Stimulated activated CD8-positive, alpha-beta memory T cell treated with anti-CD3 and anti-CD28 coated beads, Interleukin-15, amount 100 ng/mL, for 1 hour (primary cell): ENCODE measurements around the gene KDM6B.
"Not testable (repeated sequence)": the region's sequence is repeated elsewhere in the genome, so short reads cannot be mapped to it uniquely, and the experiment has no call there.

Experiments used
- DNase-seq: peaks from one replicate; pipeline ENCODE4 v3.0.0-alpha.2; 2020; ENCODE audit warnings: low read depth

Gene KDM6B, protein sequence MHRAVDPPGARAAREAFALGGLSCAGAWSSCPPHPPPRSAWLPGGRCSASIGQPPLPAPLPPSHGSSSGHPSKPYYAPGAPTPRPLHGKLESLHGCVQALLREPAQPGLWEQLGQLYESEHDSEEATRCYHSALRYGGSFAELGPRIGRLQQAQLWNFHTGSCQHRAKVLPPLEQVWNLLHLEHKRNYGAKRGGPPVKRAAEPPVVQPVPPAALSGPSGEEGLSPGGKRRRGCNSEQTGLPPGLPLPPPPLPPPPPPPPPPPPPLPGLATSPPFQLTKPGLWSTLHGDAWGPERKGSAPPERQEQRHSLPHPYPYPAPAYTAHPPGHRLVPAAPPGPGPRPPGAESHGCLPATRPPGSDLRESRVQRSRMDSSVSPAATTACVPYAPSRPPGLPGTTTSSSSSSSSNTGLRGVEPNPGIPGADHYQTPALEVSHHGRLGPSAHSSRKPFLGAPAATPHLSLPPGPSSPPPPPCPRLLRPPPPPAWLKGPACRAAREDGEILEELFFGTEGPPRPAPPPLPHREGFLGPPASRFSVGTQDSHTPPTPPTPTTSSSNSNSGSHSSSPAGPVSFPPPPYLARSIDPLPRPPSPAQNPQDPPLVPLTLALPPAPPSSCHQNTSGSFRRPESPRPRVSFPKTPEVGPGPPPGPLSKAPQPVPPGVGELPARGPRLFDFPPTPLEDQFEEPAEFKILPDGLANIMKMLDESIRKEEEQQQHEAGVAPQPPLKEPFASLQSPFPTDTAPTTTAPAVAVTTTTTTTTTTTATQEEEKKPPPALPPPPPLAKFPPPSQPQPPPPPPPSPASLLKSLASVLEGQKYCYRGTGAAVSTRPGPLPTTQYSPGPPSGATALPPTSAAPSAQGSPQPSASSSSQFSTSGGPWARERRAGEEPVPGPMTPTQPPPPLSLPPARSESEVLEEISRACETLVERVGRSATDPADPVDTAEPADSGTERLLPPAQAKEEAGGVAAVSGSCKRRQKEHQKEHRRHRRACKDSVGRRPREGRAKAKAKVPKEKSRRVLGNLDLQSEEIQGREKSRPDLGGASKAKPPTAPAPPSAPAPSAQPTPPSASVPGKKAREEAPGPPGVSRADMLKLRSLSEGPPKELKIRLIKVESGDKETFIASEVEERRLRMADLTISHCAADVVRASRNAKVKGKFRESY (N-terminal part only)

DNA sequence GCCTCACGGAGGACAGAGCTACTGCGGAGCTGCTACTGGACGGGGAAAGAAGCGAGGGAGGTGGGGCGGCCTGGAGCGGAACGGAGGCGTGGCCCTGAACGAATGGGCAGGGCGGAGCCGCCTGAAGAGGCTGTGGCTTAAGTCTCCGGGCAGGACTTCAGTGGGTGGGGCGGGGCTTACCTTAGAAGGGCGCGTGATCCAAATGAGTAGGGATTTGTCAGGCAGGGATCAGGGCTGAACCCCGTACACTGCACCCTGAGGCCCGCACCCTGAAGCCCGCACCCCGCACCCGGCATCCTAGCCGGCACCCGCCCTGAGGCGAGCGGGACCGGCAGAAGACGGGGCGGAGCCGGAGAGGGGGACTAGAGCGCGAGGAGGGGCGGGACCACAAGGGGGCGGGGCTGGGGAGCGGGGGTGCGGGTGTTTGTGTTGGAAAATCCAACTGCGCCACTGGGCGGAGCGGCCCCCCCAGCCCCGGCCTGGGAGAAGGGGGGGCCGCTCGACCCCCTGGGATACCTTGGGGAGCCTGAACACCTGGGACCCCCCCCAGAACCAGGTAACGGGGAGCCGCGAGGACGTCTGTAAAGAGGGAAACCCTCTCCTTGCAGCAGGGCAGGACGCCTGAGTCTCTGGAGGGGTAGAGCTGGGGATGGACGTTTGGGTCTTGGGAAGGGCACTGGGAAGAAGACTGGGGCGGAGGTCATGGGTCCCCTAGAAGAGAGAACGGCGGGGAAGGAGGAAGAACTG lies at the start of gene KDM6B:
KDM6B (plus strand) TSS at position 423 of the 747 bp plus-strand sequence. CDS start 11,338 bp downstream, outside the sequence.
- DNase-seq: peak; percentile 75

DNA sequence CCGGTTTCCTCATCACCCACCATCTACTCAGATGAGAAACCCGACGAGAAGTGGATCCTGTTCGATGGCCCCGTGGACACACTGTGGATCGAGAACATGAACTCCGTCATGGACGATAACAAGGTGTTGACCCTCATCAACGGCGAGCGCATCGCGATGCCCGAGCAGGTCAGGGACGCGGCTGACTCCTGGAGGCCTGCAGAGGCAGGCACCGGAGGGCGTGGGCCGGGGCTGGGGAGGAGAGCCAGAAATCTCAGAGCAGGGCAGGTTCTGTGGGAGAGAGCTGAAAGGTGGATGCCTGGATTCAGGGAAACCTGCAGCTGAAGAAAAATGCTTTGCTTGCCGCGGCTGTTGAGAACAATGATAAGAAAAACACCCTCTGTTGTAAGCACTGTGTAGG lies 47.2 kb upstream of the KDM6B start:
- no peak for DNase-seq

DNA sequence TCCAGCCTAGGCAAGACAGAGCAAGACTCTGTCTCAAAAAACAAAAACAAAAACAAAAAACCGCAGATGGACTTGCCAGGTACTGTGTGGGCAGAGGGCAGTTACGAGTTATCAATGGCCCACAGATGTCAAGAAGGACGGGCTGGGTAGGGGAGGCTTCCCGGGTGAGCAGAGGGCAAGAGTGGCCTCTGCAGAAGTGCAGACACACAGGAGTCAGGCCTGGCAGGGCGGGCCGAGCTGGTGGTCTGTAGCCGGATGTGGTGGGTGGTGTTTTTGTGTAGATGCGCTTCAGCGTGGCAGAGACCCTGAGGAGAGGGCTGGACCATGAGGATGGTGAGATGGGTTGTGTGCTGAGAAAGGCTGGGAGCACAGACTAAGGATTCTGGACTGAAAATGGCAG lies 44.9 kb upstream of the KDM6B start:
- DNase-seq: no peak

DNA sequence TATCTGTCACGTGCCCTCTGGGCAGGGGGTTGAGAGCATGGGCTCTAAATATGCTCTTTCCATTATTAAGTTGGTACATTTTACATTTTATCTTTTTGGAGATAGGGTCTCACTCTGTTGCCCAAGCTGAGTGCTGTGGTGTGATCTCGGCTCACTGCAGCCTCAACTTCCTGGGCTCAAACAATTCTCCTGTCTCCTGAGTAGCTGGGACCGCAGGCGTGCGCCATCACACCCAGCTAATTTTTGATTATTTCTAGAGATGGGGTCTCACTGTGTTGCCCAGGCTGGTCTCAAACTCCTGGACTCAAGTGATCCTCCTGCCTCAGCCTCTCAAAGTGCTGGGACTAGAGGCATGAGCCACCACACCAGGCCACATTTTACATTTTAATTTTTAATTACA lies 43.9 kb upstream of the KDM6B start:
- DNase-seq: no peak

- no peak for DNase-seq
Measured at GRCh38 chr17:7792611-7793010, 41.4 kb upstream of the KDM6B start.

- no peak for DNase-seq
Measured at GRCh38 chr17:7794075-7794663, 39.8 kb upstream of the KDM6B start.

DNA sequence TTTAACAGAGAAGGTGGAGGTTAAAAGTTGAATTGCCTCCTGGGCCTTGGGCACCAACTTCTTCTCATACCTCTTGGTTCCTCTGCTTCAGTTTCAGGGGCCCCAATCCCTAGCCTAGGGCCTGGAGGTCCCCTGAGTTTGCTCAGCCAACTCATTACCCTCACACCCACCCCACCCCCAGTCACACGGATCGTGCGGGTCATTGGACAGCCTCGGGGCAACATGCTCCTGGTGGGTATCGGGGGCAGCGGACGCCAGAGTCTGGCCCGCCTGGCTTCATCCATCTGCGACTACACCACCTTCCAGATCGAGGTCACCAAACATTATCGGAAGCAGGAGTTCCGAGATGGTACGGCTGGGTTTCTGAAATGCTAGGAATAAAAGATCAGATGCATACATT lies 36.0 kb upstream of the KDM6B start:
- DNase-seq: no peak

GRCh38 chr17:7798839-7799238 lies 35.2 kb upstream of the KDM6B start:
- no peak for DNase-seq

DNA sequence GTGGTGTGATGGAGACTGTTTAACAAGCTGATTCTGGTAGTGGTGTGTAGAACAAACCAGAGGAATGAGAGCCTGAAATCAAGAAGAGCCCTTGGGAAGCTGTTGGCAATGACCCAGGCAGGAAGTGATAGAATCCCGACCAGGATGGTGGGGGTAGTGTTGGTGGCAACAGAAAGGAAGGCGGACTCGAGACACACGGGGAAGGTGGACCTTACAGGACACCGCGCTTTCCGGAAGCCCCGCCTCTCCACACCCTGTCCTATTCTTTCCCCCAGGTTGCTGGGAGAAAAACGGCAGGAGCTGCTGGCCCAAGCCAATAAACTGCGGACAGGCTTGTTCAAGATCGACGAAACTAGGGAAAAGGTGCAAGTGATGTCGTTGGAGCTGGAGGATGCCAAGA lies 30.0 kb upstream of the KDM6B start:
- DNase-seq: no peak

- no peak for DNase-seq
Measured at GRCh38 chr17:7806587-7806986, 27.4 kb upstream of the KDM6B start.

DNA sequence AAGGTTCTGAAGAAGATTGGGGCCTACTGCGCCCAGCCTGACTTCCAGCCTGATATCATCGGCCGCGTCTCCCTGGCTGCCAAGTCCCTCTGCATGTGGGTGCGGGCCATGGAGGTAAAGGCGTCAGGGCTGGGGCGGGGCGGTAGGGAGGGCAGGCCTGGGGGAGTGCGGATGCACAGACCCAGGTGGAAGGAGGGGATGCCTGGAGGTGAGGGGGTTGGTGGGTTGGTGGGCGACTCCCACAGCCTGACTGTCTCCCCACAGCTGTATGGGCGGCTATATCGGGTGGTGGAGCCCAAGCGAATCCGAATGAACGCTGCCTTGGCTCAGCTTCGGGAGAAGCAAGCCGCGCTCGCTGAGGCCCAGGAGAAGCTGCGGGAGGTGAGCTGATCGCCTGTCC lies 26.8 kb upstream of the KDM6B start:
- DNase-seq: no peak

GRCh38 chr17:7809086-7809790 lies 24.8 kb upstream of the KDM6B start:
- DNase-seq: no peak

- not testable (repeated sequence) for DNase-seq
Measured at GRCh38 chr17:7809791-7810343, 24.1 kb upstream of the KDM6B start.

DNA sequence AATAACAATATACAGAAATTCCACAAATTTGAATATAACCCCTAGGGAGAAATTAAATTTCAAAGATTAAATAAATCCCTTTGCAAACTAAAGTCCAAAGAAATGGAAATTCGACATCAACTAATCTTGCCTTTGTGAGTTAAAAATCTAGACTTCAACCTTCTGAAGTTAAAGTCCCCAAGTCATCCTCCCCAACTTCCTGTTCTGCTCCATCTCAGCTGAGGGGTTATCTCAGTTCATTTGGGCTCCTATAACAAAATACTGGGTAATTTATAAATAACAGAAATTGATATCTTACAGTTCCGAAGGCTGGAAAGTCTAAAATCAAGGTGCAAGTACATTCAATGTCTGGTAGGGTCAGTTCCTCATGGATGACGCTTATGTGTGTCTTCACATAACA lies 22.8 kb upstream of the KDM6B start:
- no peak for DNase-seq

- no peak for DNase-seq
Measured at GRCh38 chr17:7814969-7815368, 19.0 kb upstream of the KDM6B start.

DNA sequence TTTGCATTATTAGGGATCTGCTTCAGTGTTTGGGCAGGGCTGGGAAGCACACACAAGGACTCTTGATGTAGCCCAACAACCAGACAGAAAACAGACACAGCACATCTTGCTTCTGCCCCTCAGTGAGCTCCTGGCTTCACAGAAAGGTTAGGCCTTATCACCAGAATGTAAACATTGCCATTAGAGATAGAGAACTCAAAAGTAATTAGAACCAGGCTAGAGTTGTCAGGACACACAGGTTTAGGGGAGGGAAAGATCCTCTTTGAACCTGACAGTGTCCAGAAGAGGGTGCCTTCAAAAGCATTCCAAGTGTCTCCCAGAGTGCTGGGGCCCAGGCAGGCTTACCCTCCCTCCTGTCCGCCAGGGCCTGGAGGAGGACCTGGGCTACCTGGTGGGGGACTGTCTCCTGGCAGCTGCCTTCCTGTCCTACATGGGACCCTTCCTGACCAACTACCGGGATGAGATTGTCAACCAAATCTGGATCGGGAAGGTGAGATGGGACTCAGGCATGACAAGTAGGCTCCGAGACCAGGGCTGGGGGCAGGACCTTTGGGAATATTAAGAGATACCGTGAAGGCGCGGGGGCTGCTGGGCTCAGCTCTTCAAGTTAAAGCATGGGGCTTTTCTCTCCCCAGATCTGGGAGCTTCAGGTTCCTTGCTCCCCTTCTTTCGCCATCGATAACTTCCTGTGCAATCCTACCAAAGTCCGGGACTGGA lies 16.9 kb upstream of the KDM6B start:
- no peak for DNase-seq

DNA sequence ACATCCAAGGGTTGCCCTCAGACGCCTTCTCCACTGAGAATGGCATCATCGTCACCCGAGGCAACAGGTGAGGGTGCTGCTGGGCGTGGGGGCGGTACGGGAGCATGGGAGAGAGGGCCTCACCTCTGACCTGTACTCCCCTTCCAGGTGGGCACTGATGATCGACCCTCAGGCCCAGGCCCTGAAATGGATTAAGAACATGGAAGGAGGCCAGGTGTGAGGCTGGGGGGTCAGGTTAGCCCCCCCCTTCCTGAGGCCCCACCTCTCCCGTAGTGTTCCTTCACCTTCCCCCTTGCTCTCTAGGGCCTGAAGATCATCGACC lies 16.4 kb upstream of the KDM6B start:
- no peak for DNase-seq

DNA sequence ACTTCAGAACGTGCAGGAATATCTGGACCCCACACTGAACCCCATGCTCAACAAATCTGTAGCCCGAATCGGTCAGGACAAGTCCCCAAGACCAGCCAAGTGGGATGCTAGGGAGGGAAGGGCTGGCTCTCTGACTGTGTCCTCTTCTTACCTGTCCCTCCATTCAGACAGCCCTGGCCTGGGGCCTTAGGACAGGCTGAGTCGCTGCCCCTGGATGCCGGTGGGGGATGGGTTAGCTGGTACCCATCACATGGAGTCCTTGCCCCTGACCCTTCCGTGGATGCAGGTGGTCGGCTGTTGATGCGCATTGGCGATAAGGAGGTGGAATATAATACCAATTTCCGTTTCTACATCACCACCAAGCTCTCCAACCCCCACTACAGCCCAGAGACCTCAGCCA lies 16.0 kb upstream of the KDM6B start:
- DNase-seq: no peak

DNA sequence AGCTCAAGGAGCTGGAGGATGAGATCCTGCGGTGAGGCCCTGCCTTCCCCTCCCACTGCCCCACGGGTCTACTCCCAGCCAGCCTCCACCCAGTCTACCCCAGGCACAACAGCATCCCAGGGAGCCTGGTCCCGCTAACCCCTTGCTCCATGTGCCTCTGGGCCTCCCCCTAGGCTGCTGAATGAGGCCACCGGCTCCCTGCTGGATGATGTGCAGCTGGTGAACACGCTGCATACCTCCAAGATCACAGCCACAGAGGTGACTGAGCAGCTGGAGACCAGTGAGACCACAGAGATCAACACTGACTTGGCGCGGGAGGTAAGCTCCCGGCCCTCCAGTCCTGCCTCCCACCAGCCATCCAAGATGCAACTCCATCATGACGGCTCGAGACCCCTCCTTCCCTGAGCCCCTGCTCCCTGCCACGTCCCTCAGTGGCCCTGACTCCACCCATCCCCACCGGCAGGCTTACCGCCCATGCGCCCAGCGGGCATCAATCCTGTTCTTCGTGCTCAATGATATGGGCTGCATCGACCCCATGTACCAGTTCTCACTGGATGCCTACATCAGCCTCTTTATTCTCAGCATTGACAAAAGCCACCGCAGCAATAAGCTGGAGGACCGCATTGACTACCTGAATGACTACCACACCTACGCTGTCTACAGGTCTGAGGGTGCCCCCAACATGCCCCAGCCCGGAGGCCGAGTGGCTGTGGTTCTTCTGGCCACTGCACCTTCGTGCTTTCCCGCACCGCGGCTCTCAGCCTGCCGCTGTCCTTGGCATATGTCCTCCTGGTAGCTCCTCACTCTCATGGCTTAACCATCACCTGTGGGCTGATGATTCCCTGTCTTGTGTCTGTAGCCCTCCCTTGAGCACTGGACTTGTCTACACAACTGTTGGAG lies 15.0 kb upstream of the KDM6B start:
- no peak for DNase-seq
